Measurements from ENCODE around the gene ACP1.
"Not testable (repeated sequence)": the region's sequence is repeated elsewhere in the genome, so short reads cannot be mapped to it uniquely, and the experiment has no call there.

Gene ACP1

GRCh38 chr2:314561-315336, 50.0 kb downstream of the ACP1 start:
- DNase-seq: peak in 2 of 3 experiments; percentile 83 to 84

- DNase-seq: not testable (repeated sequence)
Observed at GRCh38 chr2:315925-316324, 51.2 kb downstream of the ACP1 start.

GRCh38 chr2:316381-316780, 51.6 kb downstream of the ACP1 start:
- DNase-seq: no peak

- DNase-seq: no peak
Observed at GRCh38 chr2:317501-318424, 53.0 kb downstream of the ACP1 start.

- no peak for DNase-seq
Observed at GRCh38 chr2:319059-319600, 54.4 kb downstream of the ACP1 start.

- no peak for DNase-seq
Observed at GRCh38 chr2:320561-320960, 55.8 kb downstream of the ACP1 start.

GRCh38 chr2:322326-322725, 57.6 kb downstream of the ACP1 start:
- no peak for DNase-seq

GRCh38 chr2:323035-323434, 58.3 kb downstream of the ACP1 start:
- no peak for DNase-seq
